ENCODE measurements around the gene TMEM47. TPM values are rescaled to one million over a fixed set of nuclear protein-coding genes. Genes with fewer than 3 reads are reported as not detected.
A peak's percentile ranks its signal among the peaks of the same experiment; 100 is the strongest.

Gene TMEM47
- total and polyA plus RNA-seq, 2 of the 4 experiments (the other 2 are of a cell fraction): 51.5 to 105 TPM

DNA sequence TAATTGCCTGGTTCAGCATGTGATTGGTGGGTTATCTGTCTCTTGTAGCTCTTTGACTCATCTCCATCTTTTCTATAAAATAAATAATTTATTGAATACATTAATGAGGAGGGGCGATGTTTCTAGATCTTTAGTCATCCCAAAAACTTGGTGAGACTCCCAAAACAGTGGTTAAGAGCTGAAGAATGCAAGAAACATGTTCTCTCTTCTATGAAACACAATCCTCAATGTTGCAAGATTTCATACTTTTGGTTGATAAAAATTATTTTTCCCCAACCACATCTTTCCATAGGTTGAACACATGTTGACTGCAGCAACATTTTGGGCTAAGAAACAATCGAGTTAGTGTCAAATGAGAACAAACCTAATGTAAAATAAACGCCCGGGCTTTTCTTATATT, 1.2 kb upstream of the TMEM47 start:
- H4K8ac ChIP-seq (ENCODE audit: low read depth in 2 of 2, low read length in 2 of 2): no peak overlapping the region
- BruUV-seq (replicated peaks): no TSS peak
- H3K9me3 ChIP-seq (ENCODE audit: control insufficient read depth, insufficient read depth, low read length): no peaks in the 10 kb centered on the region
- H3K79me1 ChIP-seq (ENCODE audit: low read depth in 1 of 2, low read length in 2 of 2): no peaks in the 10 kb centered on the region
- no CpG with 5 or more reads among the region's 4 CpGs for WGBS, 2 experiments (ENCODE audit: extremely low coverage in 2 of 2, insufficient read length in 1 of 2)
- H2AK5ac ChIP-seq (ENCODE audit: low read depth, low read length): no peak overlapping the region
- no peak overlapping the region for H3K23ac ChIP-seq (ENCODE audit: low read depth, low read length)
- no peak overlapping the region for H3K14ac ChIP-seq (replicated peaks; ENCODE audit: low read depth, low read length)
- H2BK5ac ChIP-seq (ENCODE audit: low read depth, low read length, poor library complexity, severe bottlenecking): no peak overlapping the region
- no peak overlapping the region for H2BK15ac ChIP-seq (ENCODE audit: low read depth, low read length)
- peak; percentile 40 for DNase-seq
- H3K9me1 ChIP-seq (ENCODE audit: insufficient read depth, low read length): no peaks in the 10 kb centered on the region
- H2BK120ac ChIP-seq (ENCODE audit: low read depth, low read length): no peak overlapping the region
- in situ Hi-C loops (cut with MboI; ENCODE audit: low sequenced_read_pairs): no loop called here
- H4K91ac ChIP-seq (ENCODE audit: insufficient read depth, low read depth, low read length): no peak overlapping the region
- no peaks in the 10 kb centered on the region for H3K27me3 ChIP-seq (ENCODE audit: control insufficient read depth, insufficient read depth, low read length)
- no peak overlapping the region for H3K4ac ChIP-seq (ENCODE audit: low read depth, low read length)
- no peak overlapping the region for H2AK9ac ChIP-seq (replicated peaks; ENCODE audit: low read depth, low read length, poor library complexity)
- H4K5ac ChIP-seq (ENCODE audit: low read depth, low read length): no peak overlapping the region
- no peak overlapping the region for H3K27ac ChIP-seq (ENCODE audit: insufficient read depth, low read length)
- H3K9ac ChIP-seq (ENCODE audit: low read depth, low read length): no peak overlapping the region
- ChIA-PET POLR2A (ENCODE audit: unreplicated experiment) (no interaction called here), CTCF (no interaction called here)
- H3K36me3 ChIP-seq (ENCODE audit: control insufficient read depth, insufficient read depth, low read length): no peaks in the 10 kb centered on the region
- no peaks in the 10 kb centered on the region for H3K4me1 ChIP-seq (ENCODE audit: control insufficient read depth, insufficient read depth, low read length)
- no peak overlapping the region for H2BK20ac ChIP-seq (ENCODE audit: low read depth, low read length)
- TF ChIP-seq USF2 (IDR thresholded peaks at IDR 0.05; ENCODE audit: low read depth, low read length): no peak
- TF ChIP-seq MAZ (IDR thresholded peaks at IDR 0.05; ENCODE audit: borderline replicate concordance, low read depth, low read length): no peak
- no peak for TF ChIP-seq MXI1 (IDR thresholded peaks at IDR 0.05; ENCODE audit: borderline replicate concordance, low read depth, low read length)
- TF ChIP-seq CTCF (conservative IDR thresholded peaks at IDR 0.05; ENCODE audit: low read depth, low read length): no peak
- TF ChIP-seq RAD21 (IDR thresholded peaks at IDR 0.05; ENCODE audit: low read length): no peak
- TF ChIP-seq POLR2A (IDR thresholded peaks at IDR 0.05; ENCODE audit: low read depth, low read length): no peak
- TF ChIP-seq, protein P1, sequence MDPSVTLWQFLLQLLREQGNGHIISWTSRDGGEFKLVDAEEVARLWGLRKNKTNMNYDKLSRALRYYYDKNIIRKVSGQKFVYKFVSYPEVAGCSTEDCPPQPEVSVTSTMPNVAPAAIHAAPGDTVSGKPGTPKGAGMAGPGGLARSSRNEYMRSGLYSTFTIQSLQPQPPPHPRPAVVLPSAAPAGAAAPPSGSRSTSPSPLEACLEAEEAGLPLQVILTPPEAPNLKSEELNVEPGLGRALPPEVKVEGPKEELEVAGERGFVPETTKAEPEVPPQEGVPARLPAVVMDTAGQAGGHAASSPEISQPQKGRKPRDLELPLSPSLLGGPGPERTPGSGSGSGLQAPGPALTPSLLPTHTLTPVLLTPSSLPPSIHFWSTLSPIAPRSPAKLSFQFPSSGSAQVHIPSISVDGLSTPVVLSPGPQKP (IDR thresholded peaks at IDR 0.05; ENCODE audit: borderline replicate concordance, low read depth, low read length): no peak
- no peak for TF ChIP-seq FOS (IDR thresholded peaks at IDR 0.05; ENCODE audit: low read depth, low read length)
- no peak for TF ChIP-seq RFX5 (IDR thresholded peaks at IDR 0.05; ENCODE audit: low read depth, low read length)
- TF ChIP-seq CEBPB (IDR thresholded peaks at IDR 0.05; ENCODE audit: low read depth, low read length): no peak
- no peak for TF ChIP-seq RCOR1 (IDR thresholded peaks at IDR 0.05; ENCODE audit: insufficient replicate concordance, low read length)
- no peak for TF ChIP-seq MAFK (IDR thresholded peaks at IDR 0.05; ENCODE audit: low read depth, low read length)
- no peak for TF ChIP-seq BHLHE40 (IDR thresholded peaks at IDR 0.05; ENCODE audit: low read depth, low read length)
- no peak for TF ChIP-seq SMC3 (IDR thresholded peaks at IDR 0.05; ENCODE audit: low read depth, low read length)
- TF ChIP-seq CHD1 (IDR thresholded peaks at IDR 0.05; ENCODE audit: low read depth, low read length): no peak
- TF ChIP-seq NFE2L2 (IDR thresholded peaks at IDR 0.05; ENCODE audit: low read depth, low read length): no peak
- H3K4me2 ChIP-seq (ENCODE audit: low read depth, low read length): no peak overlapping the region; the same call in 1 of the 2 replicates
- no peaks in the 10 kb centered on the region for H4K20me1 ChIP-seq (ENCODE audit: insufficient read depth, low read length)
- H2AFZ ChIP-seq (replicated peaks; ENCODE audit: low read length, poor library complexity): no peak overlapping the region
- H3K18ac ChIP-seq (ENCODE audit: low read depth, low read length): no peak overlapping the region
- no peak overlapping the region for H3K56ac ChIP-seq (ENCODE audit: extremely low read depth, insufficient read depth, low read length)
- intact Hi-C loops (cut with micrococcal nuclease): loop anchor here (10.0 kb wide), 1 partner anchor 156 kb away; no protein-coding TSS in a partner anchor
- no peak for ATAC-seq (ENCODE audit: low read depth)
- H3K4me3 ChIP-seq (ENCODE audit: insufficient read depth, low read depth, low read length): no peak overlapping the region
- dilution Hi-C loops (cut with HindIII; ENCODE audit: low sequenced_read_pairs, unreplicated experiment): no loop called here

Measured in IMR-90 (cell line).